ENCODE data around the gene ADAMTSL2.

ADAMTSL2 gene

DNA sequence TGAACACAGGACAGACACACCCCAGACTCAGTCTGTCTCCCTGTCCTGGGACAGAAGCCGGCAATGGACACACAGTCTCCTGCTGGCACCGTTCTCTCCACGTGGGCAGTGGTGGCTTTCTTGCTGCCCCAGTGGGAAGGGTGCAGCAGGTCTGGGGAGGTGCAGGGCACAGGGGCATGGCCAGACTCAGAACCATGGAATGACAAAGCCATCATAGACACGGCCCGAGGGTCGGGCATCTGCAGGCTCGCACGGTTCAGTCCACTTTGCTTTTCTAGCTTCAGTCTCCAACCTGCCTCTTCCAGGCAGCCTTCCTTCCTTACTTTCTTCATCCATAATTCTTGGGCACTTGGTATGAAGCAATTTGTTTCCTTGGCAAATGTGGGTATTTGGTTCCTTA lies 26.5 kb upstream of the ADAMTSL2 start:
- Histone ChIP-seq H3K9me3 (ENCODE audit: insufficient read depth, low read length) (no peaks in the 10 kb centered on the region), H3K4me3 (ENCODE audit: low read length) (no peak overlapping the region), H3K27ac (ENCODE audit: low read length) (no peak overlapping the region), H3K36me3 (replicated peaks; ENCODE audit: low read depth, low read length) (no peaks in the 10 kb centered on the region), H3K79me2 (ENCODE audit: low read length) (no peaks in the 10 kb centered on the region), H2AFZ (ENCODE audit: low read depth, low read length) (no peak overlapping the region), H3K4me1 (ENCODE audit: low read length) (no peaks in the 10 kb centered on the region), H3K4me2 (ENCODE audit: low read length) (no peak overlapping the region), H4K20me1 (ENCODE audit: insufficient read depth, low read length) (no peaks in the 10 kb centered on the region), H3K9ac (ENCODE audit: low read length) (no peak overlapping the region), H3K27me3 (ENCODE audit: low read depth, low read length) (peaks cover 7% of the 10 kb centered on the region; the same call in 1 of the 2 replicates)
- TF ChIP-seq EZH2phosphoT487 (IDR thresholded peaks at IDR 0.05; ENCODE audit: low read depth): no peak
- TF ChIP-seq, protein P1, sequence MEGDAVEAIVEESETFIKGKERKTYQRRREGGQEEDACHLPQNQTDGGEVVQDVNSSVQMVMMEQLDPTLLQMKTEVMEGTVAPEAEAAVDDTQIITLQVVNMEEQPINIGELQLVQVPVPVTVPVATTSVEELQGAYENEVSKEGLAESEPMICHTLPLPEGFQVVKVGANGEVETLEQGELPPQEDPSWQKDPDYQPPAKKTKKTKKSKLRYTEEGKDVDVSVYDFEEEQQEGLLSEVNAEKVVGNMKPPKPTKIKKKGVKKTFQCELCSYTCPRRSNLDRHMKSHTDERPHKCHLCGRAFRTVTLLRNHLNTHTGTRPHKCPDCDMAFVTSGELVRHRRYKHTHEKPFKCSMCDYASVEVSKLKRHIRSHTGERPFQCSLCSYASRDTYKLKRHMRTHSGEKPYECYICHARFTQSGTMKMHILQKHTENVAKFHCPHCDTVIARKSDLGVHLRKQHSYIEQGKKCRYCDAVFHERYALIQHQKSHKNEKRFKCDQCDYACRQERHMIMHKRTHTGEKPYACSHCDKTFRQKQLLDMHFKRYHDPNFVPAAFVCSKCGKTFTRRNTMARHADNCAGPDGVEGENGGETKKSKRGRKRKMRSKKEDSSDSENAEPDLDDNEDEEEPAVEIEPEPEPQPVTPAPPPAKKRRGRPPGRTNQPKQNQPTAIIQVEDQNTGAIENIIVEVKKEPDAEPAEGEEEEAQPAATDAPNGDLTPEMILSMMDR (IDR thresholded peaks at IDR 0.05; ENCODE audit: low read depth, low read length): no peak

DNA sequence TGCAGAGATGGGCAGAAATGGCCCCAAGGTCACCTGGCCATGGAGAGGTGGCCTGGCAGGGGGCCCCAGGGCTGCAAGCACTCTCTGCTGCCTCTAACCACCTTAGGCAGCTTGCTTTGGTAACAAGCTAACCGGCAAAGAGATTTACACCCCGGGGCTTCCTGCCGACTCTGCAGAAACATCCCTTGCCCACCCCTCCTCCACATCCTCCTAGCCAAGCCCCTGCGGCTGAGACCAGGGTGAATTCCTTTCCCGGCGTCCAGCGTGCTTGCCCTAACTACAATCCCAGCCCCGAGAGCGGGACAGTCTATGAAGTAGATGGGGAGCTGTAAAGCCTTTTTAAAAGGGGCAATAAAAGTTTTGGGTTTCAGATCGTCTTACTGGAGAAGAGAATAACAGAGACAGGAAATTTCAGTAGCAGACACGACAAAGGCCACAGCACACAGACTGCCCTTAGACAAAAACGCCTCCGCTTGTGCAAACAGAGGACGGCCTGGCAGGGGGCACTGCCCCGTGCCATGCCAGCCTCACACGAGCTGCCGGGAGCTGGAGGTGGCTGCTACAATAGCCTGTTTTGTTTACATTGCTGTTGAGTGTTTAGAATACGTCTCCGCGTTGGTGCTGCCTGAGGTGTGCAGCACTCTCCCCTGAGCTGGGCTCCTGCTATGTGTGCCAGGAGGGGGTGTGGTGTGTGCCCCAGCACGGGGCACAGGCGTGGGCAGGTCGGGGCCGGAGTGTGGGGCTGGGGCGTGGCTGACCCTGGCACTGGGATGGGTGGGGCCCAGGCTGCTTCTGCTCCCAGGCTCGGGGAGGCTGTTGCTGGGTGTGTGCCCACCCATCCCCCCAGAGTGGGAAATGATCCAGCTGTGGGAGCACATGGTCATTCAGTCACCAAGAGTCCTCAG lies 25.1 kb upstream of the ADAMTSL2 start:
- Histone ChIP-seq H3K27me3 (ENCODE audit: low read depth, low read length) (0 out of 2 replicates have a peak, but pooled peaks cover 2% of the 10 kb centered on the region), H3K27ac (ENCODE audit: low read length) (no peak overlapping the region), H3K4me2 (ENCODE audit: low read length) (no peak overlapping the region), H3K9ac (ENCODE audit: low read length) (no peak overlapping the region), H4K20me1 (ENCODE audit: insufficient read depth, low read length) (no peaks in the 10 kb centered on the region), H2AFZ (ENCODE audit: low read depth, low read length) (no peak overlapping the region), H3K79me2 (ENCODE audit: low read length) (no peaks in the 10 kb centered on the region), H3K4me1 (ENCODE audit: low read length) (no peaks in the 10 kb centered on the region), H3K9me3 (ENCODE audit: insufficient read depth, low read length) (no peaks in the 10 kb centered on the region), H3K36me3 (replicated peaks; ENCODE audit: low read depth, low read length) (no peaks in the 10 kb centered on the region), H3K4me3 (ENCODE audit: low read length) (no peak overlapping the region)
- TF ChIP-seq EZH2phosphoT487 (IDR thresholded peaks at IDR 0.05; ENCODE audit: low read depth): no peak
- TF ChIP-seq, protein P1 (IDR thresholded peaks at IDR 0.05; ENCODE audit: low read depth, low read length): no peak

DNA sequence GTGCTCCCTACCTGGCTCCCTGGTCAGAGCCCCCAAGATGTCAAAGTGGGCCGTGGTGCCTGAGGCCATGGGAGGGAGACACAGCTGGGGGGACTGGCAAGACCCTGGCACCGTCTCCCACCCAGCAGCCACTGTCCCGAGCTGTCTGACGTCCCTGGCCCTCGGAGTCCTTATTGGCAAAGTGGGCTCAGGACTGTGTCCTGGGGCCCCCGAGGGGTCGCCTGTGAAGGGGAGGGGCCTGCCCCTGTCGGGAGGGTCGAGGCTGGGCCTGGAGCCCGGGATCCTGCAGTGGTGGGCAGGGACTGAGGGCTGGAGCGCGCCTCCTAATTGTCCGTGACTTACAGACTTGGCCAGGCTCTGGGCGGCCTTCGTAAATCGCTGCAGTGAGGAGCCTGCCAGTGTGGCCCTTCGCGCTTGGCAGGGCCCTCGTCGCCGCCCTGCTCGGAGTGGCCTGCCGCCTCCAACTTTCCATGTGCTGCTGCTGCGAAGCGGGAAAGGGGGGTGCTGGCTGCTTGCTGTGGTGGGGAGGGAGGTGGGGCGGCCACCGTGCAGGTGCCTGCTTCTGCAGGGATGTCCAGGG lies 23.5 kb upstream of the ADAMTSL2 start:
- H3K4me3 ChIP-seq (ENCODE audit: low read length): no peak overlapping the region
- H3K9ac ChIP-seq (ENCODE audit: low read length): no peak overlapping the region
- no peak overlapping the region for H3K4me2 ChIP-seq (ENCODE audit: low read length)
- no peaks in the 10 kb centered on the region for H3K4me1 ChIP-seq (ENCODE audit: low read length)
- no peak overlapping the region for H3K27ac ChIP-seq (ENCODE audit: low read length)
- no peaks in the 10 kb centered on the region for H3K9me3 ChIP-seq (ENCODE audit: insufficient read depth, low read length)
- H3K79me2 ChIP-seq (ENCODE audit: low read length): no peaks in the 10 kb centered on the region
- 0 out of 2 replicates have a peak, but pooled peaks cover 2% of the 10 kb centered on the region for H3K27me3 ChIP-seq (ENCODE audit: low read depth, low read length)
- no peak overlapping the region for H2AFZ ChIP-seq (ENCODE audit: low read depth, low read length)
- no peaks in the 10 kb centered on the region for H4K20me1 ChIP-seq (ENCODE audit: insufficient read depth, low read length)
- H3K36me3 ChIP-seq (replicated peaks; ENCODE audit: low read depth, low read length): no peaks in the 10 kb centered on the region
- TF ChIP-seq, protein P1 (IDR thresholded peaks at IDR 0.05; ENCODE audit: low read depth, low read length): no peak
- TF ChIP-seq EZH2phosphoT487 (IDR thresholded peaks at IDR 0.05; ENCODE audit: low read depth): no peak

DNA sequence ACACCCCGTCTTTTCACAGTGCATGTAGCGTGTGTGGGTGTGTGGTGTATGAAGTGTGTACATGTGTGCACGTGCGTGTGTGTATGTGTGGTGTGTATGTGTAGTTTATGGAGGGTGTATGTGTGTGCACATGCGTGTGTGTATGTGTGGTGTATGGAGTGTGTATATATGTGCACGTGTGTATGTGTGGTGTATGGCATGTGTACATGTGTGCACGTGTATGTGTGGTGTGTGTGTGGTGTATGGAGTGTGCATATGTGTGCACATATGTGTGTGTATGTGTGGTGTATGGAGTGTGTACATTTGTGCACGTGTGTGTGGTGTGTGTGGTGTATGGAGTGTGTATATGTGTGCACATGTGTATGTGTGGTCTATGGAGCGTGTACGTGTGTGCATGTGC lies 22.9 kb upstream of the ADAMTSL2 start:
- H3K36me3 ChIP-seq (replicated peaks; ENCODE audit: low read depth, low read length): no peaks in the 10 kb centered on the region
- no peaks in the 10 kb centered on the region for H3K9me3 ChIP-seq (ENCODE audit: insufficient read depth, low read length)

More for the DNA sequence above, 22.9 kb upstream of the ADAMTSL2 start:
- H3K4me3 ChIP-seq (ENCODE audit: low read length): no peak overlapping the region
- no peak overlapping the region for H2AFZ ChIP-seq (ENCODE audit: low read depth, low read length)
- no peak overlapping the region for H3K9ac ChIP-seq (ENCODE audit: low read length)
- no peaks in the 10 kb centered on the region for H4K20me1 ChIP-seq (ENCODE audit: insufficient read depth, low read length)
- H3K27ac ChIP-seq (ENCODE audit: low read length): no peak overlapping the region
- H3K79me2 ChIP-seq (ENCODE audit: low read length): no peaks in the 10 kb centered on the region
- no peaks in the 10 kb centered on the region for H3K4me1 ChIP-seq (ENCODE audit: low read length)
- H3K27me3 ChIP-seq (ENCODE audit: low read depth, low read length): 0 out of 2 replicates have a peak, but pooled peaks cover 2% of the 10 kb centered on the region
- no peak overlapping the region for H3K4me2 ChIP-seq (ENCODE audit: low read length)
- TF ChIP-seq, protein P1 (IDR thresholded peaks at IDR 0.05; ENCODE audit: low read depth, low read length): no peak
